Left ventricle myocardium inferior (tissue), 1 donor: ENCODE measurements around the gene RPRD1B. TPM values are rescaled to one million over a fixed set of nuclear protein-coding genes. Genes with fewer than 3 reads are reported as not detected.

Experiments used
- DNase-seq: peaks from one replicate; pipeline ENCODE4 v3.0.0-alpha.2; 2020
- H3K27ac ChIP-seq: fragments of 200-600 bp; replicated peaks from 2 replicates; pipeline ENCODE4 v1.8.0; 2021
- H3K27me3 ChIP-seq: fragments of 200-600 bp; 2 replicates; pipeline ENCODE4 v1.8.0; 2021; ENCODE audit warnings: low read depth
- H3K36me3 ChIP-seq: fragments of 200-600 bp; 2 replicates; pipeline ENCODE4 v1.8.0; 2021
- H3K4me1 ChIP-seq: fragments of 200-600 bp; 2 replicates; pipeline ENCODE4 v1.8.0; 2021
- H3K4me3 ChIP-seq: fragments of 200-600 bp; 2 replicates; pipeline ENCODE4 v1.8.0; 2021; ENCODE audit warnings: mild to moderate bottlenecking, moderate library complexity
- H3K9me3 ChIP-seq: fragments of 200-600 bp; replicated peaks from 2 replicates; pipeline ENCODE4 v1.8.0; 2021
- CTCF ChIP-seq: fragments of 200-600 bp; IDR thresholded peaks from 2 replicates; pipeline ENCODE4 v1.8.0; 2021; ENCODE audit warnings: antibody characterized with exemption, mild to moderate bottlenecking, borderline replicate concordance
- intact Hi-C: fragments of 100-400 bp; cut with micrococcal nuclease; formaldehyde crosslinking; loops from one replicate; pipeline ENCODE4 v1.11.0; 2022
- total RNA-seq: library from RNA; stranded (reverse); fragmentation: NEBNext Ultra II Directional; extraction: Animal tissue kit (Norgen Biotek cat#: 25700); gene quantifications from one replicate; pipeline ENCODE4 v1.2.1, GENCODE V29; 2021
- donor health status: DM: no; HTN: yes; CAD: no; lungs with severe emphysema.

Gene RPRD1B
- total RNA-seq, 1 donor from 2014 or later: 58.9 TPM

- H3K4me3 ChIP-seq: no peak overlapping the region
- DNase-seq: no peak
- H3K36me3 ChIP-seq: peaks cover 71% of the 10 kb centered on the region
- no peak for TF ChIP-seq CTCF
- peaks cover 44% of the 10 kb centered on the region for H3K4me1 ChIP-seq
- no peaks in the 10 kb centered on the region for H3K9me3 ChIP-seq
- H3K27ac ChIP-seq: no peak overlapping the region
- no peaks in the 10 kb centered on the region for H3K27me3 ChIP-seq
- intact Hi-C loops: no loop called here
Measured at GRCh38 chr20:38044685-38045084, 11.1 kb downstream of the RPRD1B start.

GRCh38 chr20:38046572-38046971, 13.0 kb downstream of the RPRD1B start:
- DNase-seq: no peak

GRCh38 chr20:38049800-38050199, 16.3 kb downstream of the RPRD1B start:
- intact Hi-C loops: no loop called here
- H3K4me1 ChIP-seq: peaks cover 85% of the 10 kb centered on the region

More at GRCh38 chr20:38046572-38046971, 13.0 kb downstream of the RPRD1B start:
- Histone ChIP-seq H3K27ac (no peak overlapping the region), H3K9me3 (no peaks in the 10 kb centered on the region), H3K4me1 (peaks cover 54% of the 10 kb centered on the region), H3K27me3 (no peaks in the 10 kb centered on the region), H3K36me3 (peaks cover 70% of the 10 kb centered on the region), H3K4me3 (no peak overlapping the region)
- intact Hi-C loops: no loop called here
- no peak for TF ChIP-seq CTCF

GRCh38 chr20:38050686-38051085, 17.1 kb downstream of the RPRD1B start:
- intact Hi-C loops: no loop called here
- DNase-seq: no peak
- peaks cover 94% of the 10 kb centered on the region for H3K4me1 ChIP-seq
- H3K4me3 ChIP-seq: no peak overlapping the region
- no peaks in the 10 kb centered on the region for H3K9me3 ChIP-seq
- peaks cover 42% of the 10 kb centered on the region for H3K36me3 ChIP-seq
- H3K27me3 ChIP-seq: no peaks in the 10 kb centered on the region
- TF ChIP-seq CTCF: no peak
- no peak overlapping the region for H3K27ac ChIP-seq

More at GRCh38 chr20:38049800-38050199, 16.3 kb downstream of the RPRD1B start:
- H3K36me3 ChIP-seq: peaks cover 46% of the 10 kb centered on the region
- H3K4me3 ChIP-seq: no peak overlapping the region
- H3K9me3 ChIP-seq: no peaks in the 10 kb centered on the region
- no peak for TF ChIP-seq CTCF
- peak overlapping the region; percentile 38 for H3K27ac ChIP-seq
- DNase-seq: no peak
- no peaks in the 10 kb centered on the region for H3K27me3 ChIP-seq

GRCh38 chr20:38052870-38053269, 19.3 kb downstream of the RPRD1B start:
- intact Hi-C loops: no loop called here
- no peaks in the 10 kb centered on the region for H3K27me3 ChIP-seq
- no peak overlapping the region for H3K4me3 ChIP-seq
- TF ChIP-seq CTCF: no peak
- no peak for DNase-seq
- H3K36me3 ChIP-seq: peaks cover 52% of the 10 kb centered on the region
- H3K27ac ChIP-seq: no peak overlapping the region
- peaks cover 80% of the 10 kb centered on the region for H3K4me1 ChIP-seq
- H3K9me3 ChIP-seq: no peaks in the 10 kb centered on the region
